Measurements from ENCODE around the gene IL1RAP. TPM values are rescaled to one million over a fixed set of nuclear protein-coding genes. Genes with fewer than 3 reads are reported as not detected.

IL1RAP gene
- total and polyA plus RNA-seq, 2 experiments from 2014 or later = 17.5 to 32.3 TPM

GRCh38 chr3:190591080-190591479, 77.2 kb downstream of the IL1RAP start:
- H4K20me1 ChIP-seq (ENCODE audit: insufficient read depth) = no peaks in the 10 kb centered on the region
- no peak overlapping the region for H2AFZ ChIP-seq
- H3K9ac ChIP-seq = no peak overlapping the region
- H3K4me2 ChIP-seq (ENCODE audit: unreplicated experiment) = no peak overlapping the region
- no peaks in the 10 kb centered on the region for H3K27me3 ChIP-seq (replicated peaks; ENCODE audit: insufficient read depth)
- peaks cover 16% of the 10 kb centered on the region for H3K4me1 ChIP-seq (ENCODE audit: insufficient read depth)
- no peak overlapping the region for H3K4me3 ChIP-seq
- H3F3A ChIP-seq (ENCODE audit: insufficient read depth) = peaks cover 17% of the 10 kb centered on the region
- no peaks in the 10 kb centered on the region for H3K9me3 ChIP-seq (ENCODE audit: low read depth)
- peaks cover 31% of the 10 kb centered on the region for H3K79me2 ChIP-seq (ENCODE audit: insufficient read depth)
- no peaks in the 10 kb centered on the region for H3K36me3 ChIP-seq (ENCODE audit: low read depth)
- no peak for DNase-seq
- no peaks in the 10 kb centered on the region for H3K9me2 ChIP-seq (ENCODE audit: insufficient read depth)
- in situ Hi-C loops (cut with MboI) = no loop called here
- WGBS, 2 experiments (ENCODE audit: low coverage in 1 of 2, low lambda C conversion rate in 2 of 2, missing lambda C conversion rate in 2 of 2) = 66 to 69% methylated on average over 6 of the region's 6 CpGs
- TF ChIP-seq EZH2 (IDR thresholded peaks at IDR 0.05; ENCODE audit: insufficient read depth, poor library complexity, severe bottlenecking) (no peak), EZH2phosphoT487 (IDR thresholded peaks at IDR 0.05; ENCODE audit: insufficient read depth, low read depth) (no peak)
- no peak overlapping the region for H3K27ac ChIP-seq

GRCh38 chr3:190593075-190593474, 79.2 kb downstream of the IL1RAP start:
- peaks cover 18% of the 10 kb centered on the region for H3F3A ChIP-seq (ENCODE audit: insufficient read depth)
- H3K27me3 ChIP-seq (replicated peaks; ENCODE audit: insufficient read depth) = no peaks in the 10 kb centered on the region
- in situ Hi-C loops (cut with MboI) = no loop called here
- TF ChIP-seq EZH2 (IDR thresholded peaks at IDR 0.05; ENCODE audit: insufficient read depth, poor library complexity, severe bottlenecking) = no peak
- no peak for TF ChIP-seq EZH2phosphoT487 (IDR thresholded peaks at IDR 0.05; ENCODE audit: insufficient read depth, low read depth)
- H3K4me2 ChIP-seq (ENCODE audit: unreplicated experiment) = no peak overlapping the region
- H3K4me3 ChIP-seq = no peak overlapping the region
- H3K36me3 ChIP-seq (ENCODE audit: low read depth) = no peaks in the 10 kb centered on the region
- H4K20me1 ChIP-seq (ENCODE audit: insufficient read depth) = no peaks in the 10 kb centered on the region
- no peaks in the 10 kb centered on the region for H3K9me3 ChIP-seq (ENCODE audit: low read depth)
- H3K27ac ChIP-seq = no peak overlapping the region
- WGBS, 2 experiments (ENCODE audit: low coverage in 1 of 2, low lambda C conversion rate in 2 of 2, missing lambda C conversion rate in 2 of 2) = 53 to 57% methylated on average over 2 of the region's 2 CpGs
- H3K4me1 ChIP-seq (ENCODE audit: insufficient read depth) = peaks cover 18% of the 10 kb centered on the region
- H3K79me2 ChIP-seq (ENCODE audit: insufficient read depth) = peaks cover 34% of the 10 kb centered on the region
- H3K9ac ChIP-seq = no peak overlapping the region
- H2AFZ ChIP-seq = no peak overlapping the region
- no peak for DNase-seq
- no peaks in the 10 kb centered on the region for H3K9me2 ChIP-seq (ENCODE audit: insufficient read depth)

- Histone ChIP-seq H3F3A (ENCODE audit: insufficient read depth) (peaks cover 19% of the 10 kb centered on the region), H4K20me1 (ENCODE audit: insufficient read depth) (no peaks in the 10 kb centered on the region)
- 73 to 84% methylated on average over 4 of the region's 4 CpGs for WGBS, 2 experiments (ENCODE audit: low coverage in 1 of 2, low lambda C conversion rate in 2 of 2, missing lambda C conversion rate in 2 of 2)
These were observed 80.3 kb downstream of the IL1RAP start for GRCh38 chr3:190594171-190594570.

GRCh38 chr3:190595179-190595795, 81.4 kb downstream of the IL1RAP start:
- Histone ChIP-seq H4K20me1 (ENCODE audit: insufficient read depth) (no peaks in the 10 kb centered on the region), H3F3A (ENCODE audit: insufficient read depth) (peaks cover 19% of the 10 kb centered on the region), H3K27ac (no peak overlapping the region), H2AFZ (no peak overlapping the region), H3K4me1 (ENCODE audit: insufficient read depth) (peaks cover 18% of the 10 kb centered on the region), H3K9me2 (ENCODE audit: insufficient read depth) (no peaks in the 10 kb centered on the region; the same call in 1 of the 2 replicates), H3K9me3 (ENCODE audit: low read depth) (no peaks in the 10 kb centered on the region), H3K79me2 (ENCODE audit: insufficient read depth) (peaks cover 46% of the 10 kb centered on the region), H3K36me3 (ENCODE audit: low read depth) (no peaks in the 10 kb centered on the region), H3K27me3 (replicated peaks; ENCODE audit: insufficient read depth) (no peaks in the 10 kb centered on the region), H3K9ac (no peak overlapping the region), H3K4me2 (ENCODE audit: unreplicated experiment) (no peak overlapping the region), H3K4me3 (no peak overlapping the region)
- in situ Hi-C loops (cut with MboI) = no loop called here
- no peak for DNase-seq
- no peak for TF ChIP-seq EZH2 (IDR thresholded peaks at IDR 0.05; ENCODE audit: insufficient read depth, poor library complexity, severe bottlenecking)
- no peak for TF ChIP-seq EZH2phosphoT487 (IDR thresholded peaks at IDR 0.05; ENCODE audit: insufficient read depth, low read depth)
- 97 to 98% methylated on average over 9 of the region's 9 CpGs for WGBS, 2 experiments (ENCODE audit: low coverage in 1 of 2, low lambda C conversion rate in 2 of 2, missing lambda C conversion rate in 2 of 2)

More at GRCh38 chr3:190594171-190594570, 80.3 kb downstream of the IL1RAP start:
- no peaks in the 10 kb centered on the region for H3K9me2 ChIP-seq (ENCODE audit: insufficient read depth)
- H3K4me3 ChIP-seq = no peak overlapping the region
- TF ChIP-seq EZH2phosphoT487 (IDR thresholded peaks at IDR 0.05; ENCODE audit: insufficient read depth, low read depth) = no peak
- TF ChIP-seq EZH2 (IDR thresholded peaks at IDR 0.05; ENCODE audit: insufficient read depth, poor library complexity, severe bottlenecking) = no peak
- peaks cover 36% of the 10 kb centered on the region for H3K79me2 ChIP-seq (ENCODE audit: insufficient read depth)
- H3K4me1 ChIP-seq (ENCODE audit: insufficient read depth) = peaks cover 18% of the 10 kb centered on the region
- H3K36me3 ChIP-seq (ENCODE audit: low read depth) = no peaks in the 10 kb centered on the region
- H3K27ac ChIP-seq = no peak overlapping the region
- H3K9ac ChIP-seq = no peak overlapping the region
- H2AFZ ChIP-seq = no peak overlapping the region
- no peak for DNase-seq
- no peaks in the 10 kb centered on the region for H3K9me3 ChIP-seq (ENCODE audit: low read depth)
- H3K4me2 ChIP-seq (ENCODE audit: unreplicated experiment) = no peak overlapping the region
- no peaks in the 10 kb centered on the region for H3K27me3 ChIP-seq (replicated peaks; ENCODE audit: insufficient read depth)
- in situ Hi-C loops (cut with MboI) = no loop called here

Data from GM23248 (cell line).